Neutrophil (primary cell): ENCODE results near the gene CKAP5.
"Not testable (repeated sequence)": the region's sequence is repeated elsewhere in the genome, so short reads cannot be mapped to it uniquely, and the experiment has no call there.

Source experiments
- H3K27ac ChIP-seq: fragments of 200-600 bp; sonication (generic); 2 replicates; pipeline ENCODE4 v1.5.1; 2016; ENCODE audit warnings: mild to moderate bottlenecking, moderate library complexity
- H3K27me3 ChIP-seq: fragments of 200-600 bp; sonication (generic); 2 replicates; pipeline ENCODE4 v1.6.0; 2016; ENCODE audit warnings: mild to moderate bottlenecking
- H3K36me3 ChIP-seq: fragments of 200-600 bp; sonication (generic); 2 replicates; pipeline ENCODE4 v1.5.1; 2017
- H3K4me1 ChIP-seq, 2 experiments: fragments of 200-600 bp in 1 of 2; sonication (generic) in 1 of 2; 1 replicate in 1 of 2; 2 replicates in 1 of 2; pipeline versions ENCODE4 v1.5.1 to v1.6.1; 2013 to 2016; ENCODE audit warnings: low read depth in 1 of 2, low read length in 1 of 2, mild to moderate bottlenecking in 1 of 2, moderate library complexity in 1 of 2; ENCODE audit not compliant: control insufficient read depth in 1 of 2, insufficient read depth in 1 of 2
- H3K4me3 ChIP-seq, 2 experiments: fragments of 200-600 bp in 1 of 2; sonication (generic) in 1 of 2; 1 replicate in 1 of 2; 2 replicates in 1 of 2; pipeline ENCODE4 v1.5.1; 2013 to 2016; ENCODE audit warnings: low read depth in 1 of 2, low read length in 1 of 2, mild to moderate bottlenecking in 1 of 2, moderate library complexity in 1 of 2
- H3K9me3 ChIP-seq: fragments of 200-600 bp; sonication (generic); 2 replicates; pipeline ENCODE4 v1.5.1; 2016
- CTCF ChIP-seq: fragments of 200-600 bp; sonication (generic); IDR thresholded peaks from 2 replicates; pipeline ENCODE4 v1.5.1; 2016; ENCODE audit warnings: antibody characterized with exemption

CKAP5 gene

GRCh38 chr11:46801694-46802470 lies 44.2 kb downstream of the CKAP5 start:
- H3K36me3 ChIP-seq = peaks cover 61% of the 10 kb centered on the region
- H3K4me1 ChIP-seq = no peaks in the 10 kb centered on the region
- H3K27ac ChIP-seq = no peak overlapping the region
- no peaks in the 10 kb centered on the region for H3K27me3 ChIP-seq
- no peak overlapping the region for H3K4me3 ChIP-seq
- no peaks in the 10 kb centered on the region for H3K9me3 ChIP-seq
- no peak for TF ChIP-seq CTCF

GRCh38 chr11:46800177-46800576 lies 45.9 kb downstream of the CKAP5 start:
- H3K27me3 ChIP-seq = no peaks in the 10 kb centered on the region
- H3K4me3 ChIP-seq = no peak overlapping the region
- H3K9me3 ChIP-seq = no peaks in the 10 kb centered on the region
- peaks cover 68% of the 10 kb centered on the region for H3K36me3 ChIP-seq
- no peak overlapping the region for H3K27ac ChIP-seq
- no peak for TF ChIP-seq CTCF
- H3K4me1 ChIP-seq = no peaks in the 10 kb centered on the region

GRCh38 chr11:46799725-46800124 lies 46.4 kb downstream of the CKAP5 start:
- not testable (repeated sequence) for H3K4me1 ChIP-seq, H3K27me3 ChIP-seq, H3K27ac ChIP-seq, H3K4me3 ChIP-seq, H3K9me3 ChIP-seq
- peaks cover 73% of the 10 kb centered on the region for H3K36me3 ChIP-seq

GRCh38 chr11:46778416-46778815 lies 67.7 kb downstream of the CKAP5 start:
- no peaks in the 10 kb centered on the region for H3K4me1 ChIP-seq
- H3K27ac ChIP-seq = no peak overlapping the region
- no peak for TF ChIP-seq CTCF
- H3K4me3 ChIP-seq = no peak overlapping the region
- no peaks in the 10 kb centered on the region for H3K9me3 ChIP-seq
- H3K27me3 ChIP-seq = no peaks in the 10 kb centered on the region
- peaks cover 70% of the 10 kb centered on the region for H3K36me3 ChIP-seq

GRCh38 chr11:46776878-46777277 lies 69.2 kb downstream of the CKAP5 start:
- Histone ChIP-seq H3K36me3 (peaks cover 69% of the 10 kb centered on the region), H3K27ac (no peak overlapping the region), H3K9me3 (no peaks in the 10 kb centered on the region), H3K27me3 (no peaks in the 10 kb centered on the region), H3K4me1 (no peaks in the 10 kb centered on the region), H3K4me3 (no peak overlapping the region)
- no peak for TF ChIP-seq CTCF

GRCh38 chr11:46769636-46770221 lies 76.4 kb downstream of the CKAP5 start:
- Histone ChIP-seq H3K9me3 (no peaks in the 10 kb centered on the region), H3K27ac (no peak overlapping the region), H3K4me3 (no peak overlapping the region), H3K4me1 (no peaks in the 10 kb centered on the region), H3K27me3 (no peaks in the 10 kb centered on the region), H3K36me3 (peaks cover 77% of the 10 kb centered on the region)
- no peak for TF ChIP-seq CTCF
